Activated CD4-positive, alpha-beta memory T cell treated with anti-CD3 and anti-CD28 coated beads, Interleukin-2, amount 10 ng/mL, durations not matched to agents 7 days and 5 days (primary cell): Measurements from ENCODE around the gene CDKN2B-AS1. TPM values are rescaled to one million over a fixed set of nuclear protein-coding genes. Genes with fewer than 3 reads are reported as not detected.

Source experiments
- CTCF ChIA-PET: fragments of 350-600 bp; sonication (Branson Sonifier 250); formaldehyde crosslinking; loops from one replicate; lab custom pipeline; 2021; ENCODE audit warnings: antibody characterized with exemption, inconsistent platforms; lab: Charles Lee
- POLR2A ChIA-PET: fragments of 350-600 bp; sonication (Branson Sonifier 250); formaldehyde crosslinking; loops from one replicate; lab custom pipeline; 2021; ENCODE audit warnings: antibody characterized with exemption; lab: Charles Lee
- DNase-seq: peaks from one replicate; pipeline ENCODE4 v3.0.0-alpha.2; 2020
- H3K27ac Mint-ChIP-seq: one replicate; pipeline ENCODE4 v1.8.0; 2021; ENCODE audit warnings: mild to moderate bottlenecking, mixed read lengths
- H3K27me3 Mint-ChIP-seq: one replicate; pipeline ENCODE4 v1.8.0; 2021; ENCODE audit warnings: mixed read lengths
- H3K36me3 Mint-ChIP-seq: one replicate; pipeline ENCODE4 v1.8.0; 2021; ENCODE audit warnings: low read depth, mixed read lengths
- H3K4me1 Mint-ChIP-seq: one replicate; pipeline ENCODE4 v1.8.0; 2021; ENCODE audit warnings: mixed read lengths
- H3K4me3 Mint-ChIP-seq: one replicate; pipeline ENCODE4 v1.8.0; 2021; ENCODE audit warnings: mild to moderate bottlenecking, mixed read lengths
- H3K9me3 Mint-ChIP-seq: one replicate; pipeline ENCODE4 v1.8.0; 2021; ENCODE audit warnings: mixed read lengths
- total RNA-seq, 2 experiments: library from RNA; stranded (reverse); gene quantifications; one replicate each; pipeline ENCODE4 v1.2.3, GENCODE V29; 2021

The CDKN2B-AS1 gene
- total RNA-seq, 2 experiments from 2014 or later, result 2.6 TPM

DNA sequence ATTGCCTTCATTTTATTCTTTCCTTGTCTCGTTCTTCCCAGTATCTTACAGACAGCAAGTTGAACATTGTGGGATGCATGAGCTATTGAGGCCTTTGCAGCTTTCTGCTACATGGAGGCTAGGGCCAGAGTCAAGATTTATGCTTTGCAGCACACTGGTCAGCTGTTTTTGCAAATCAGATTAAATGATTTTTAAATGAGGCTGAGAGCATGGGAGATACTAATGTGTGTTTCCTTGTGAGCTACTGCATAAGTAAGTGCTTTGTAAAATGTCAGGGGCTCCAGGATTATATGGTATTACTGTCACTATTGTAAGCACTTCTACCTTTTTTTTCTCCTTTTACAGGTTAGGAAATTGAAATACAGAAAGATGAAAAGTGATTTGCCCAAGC, 125.6 kb downstream of the CDKN2B-AS1 start:
- ChIA-PET POLR2A (interaction anchor here (1.1 to 2.5 kb wide), 5 partner anchors 55 to 133 kb away, joined by 3 to 13 read pairs (median 5); partner anchors contain the start of genes CDKN2A and CDKN2B-AS1), CTCF (interaction anchor here (0.8 to 5.9 kb wide), 23 partner anchors 9 to 307 kb away, joined by 3 to 60 read pairs (median 7); partner anchors contain the start of gene CDKN2B)
- H3K9me3 Mint-ChIP-seq, result no peaks in the 10 kb centered on the region
- peaks cover 19% of the 10 kb centered on the region for H3K4me1 Mint-ChIP-seq
- no peak for DNase-seq
- H3K36me3 Mint-ChIP-seq, result no peaks in the 10 kb centered on the region
- peaks cover 47% of the 10 kb centered on the region for H3K27me3 Mint-ChIP-seq
- no peak overlapping the region for H3K27ac Mint-ChIP-seq
- no peak overlapping the region for H3K4me3 Mint-ChIP-seq

DNA sequence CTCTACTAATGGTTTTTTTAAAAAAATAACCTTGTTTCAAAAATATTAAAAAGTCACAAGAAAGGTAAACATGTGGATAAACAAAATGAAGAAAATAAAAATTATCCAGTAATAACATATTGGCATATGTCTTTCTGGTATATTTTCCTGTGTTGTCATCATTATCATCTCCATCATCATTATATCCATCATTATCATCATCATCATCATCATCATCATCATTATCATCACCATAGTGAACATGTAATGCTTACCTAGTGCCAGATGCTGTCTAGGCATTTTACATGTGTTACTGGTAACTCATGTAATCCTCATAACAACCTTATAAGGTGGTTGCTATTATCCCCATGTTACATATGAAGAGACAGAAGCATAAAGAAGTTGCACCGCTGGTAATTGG, 126.0 kb downstream of the CDKN2B-AS1 start:
- no peaks in the 10 kb centered on the region for H3K36me3 Mint-ChIP-seq
- no peak overlapping the region for H3K4me3 Mint-ChIP-seq
- peaks cover 46% of the 10 kb centered on the region for H3K27me3 Mint-ChIP-seq
- ChIA-PET CTCF (interaction anchor here (1.2 to 5.9 kb wide), 15 partner anchors 16 to 307 kb away, joined by 3 to 60 read pairs (median 8); partner anchors contain the start of gene CDKN2B), POLR2A (interaction anchor here (1.1 to 2.5 kb wide), 3 partner anchors 55 to 126 kb away, joined by 3 to 13 read pairs (median 3); partner anchors contain the start of gene CDKN2B-AS1)
- H3K9me3 Mint-ChIP-seq, result no peaks in the 10 kb centered on the region
- no peak overlapping the region for H3K27ac Mint-ChIP-seq
- peaks cover 19% of the 10 kb centered on the region for H3K4me1 Mint-ChIP-seq
- DNase-seq, result no peak

DNA sequence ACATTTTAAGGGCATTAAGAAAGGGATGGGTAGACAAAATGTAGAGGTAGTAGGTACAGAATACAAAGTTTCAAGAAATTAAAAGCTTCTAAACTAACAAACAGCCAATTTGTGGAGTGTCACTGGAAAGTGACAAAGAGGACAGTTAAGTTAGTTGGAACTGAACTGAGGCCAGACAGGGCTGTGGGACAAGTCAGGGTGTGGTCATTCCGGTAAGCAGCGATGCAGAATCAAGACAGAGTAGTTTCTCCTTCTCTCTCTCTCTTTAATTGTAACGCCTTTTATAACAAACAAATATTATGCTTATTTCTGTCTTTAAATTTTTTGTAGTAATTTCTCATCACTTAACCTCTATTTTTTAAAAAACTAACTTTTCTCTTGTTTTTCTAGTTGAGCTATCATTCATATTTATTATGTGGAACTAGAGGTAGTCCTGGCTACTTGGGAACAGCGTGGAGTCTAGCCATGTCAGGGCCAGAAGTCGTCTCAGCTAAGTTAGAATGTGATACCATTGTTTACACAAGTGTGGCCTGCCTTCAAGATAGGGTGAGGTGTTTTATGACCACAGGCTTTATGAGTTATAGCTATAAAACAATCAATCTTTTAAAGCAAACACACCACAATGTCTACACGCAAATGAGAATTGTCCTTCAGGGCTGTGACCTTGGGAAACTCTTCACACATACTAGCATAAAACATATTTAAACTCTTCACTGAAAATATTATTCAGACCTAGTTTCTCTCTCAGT, 129.8 kb downstream of the CDKN2B-AS1 start:
- Mint-ChIP-seq H3K4me1 (peaks cover 8% of the 10 kb centered on the region), H3K27me3 (peaks cover 46% of the 10 kb centered on the region), H3K4me3 (no peak overlapping the region), H3K27ac (no peak overlapping the region), H3K36me3 (no peaks in the 10 kb centered on the region), H3K9me3 (no peaks in the 10 kb centered on the region)
- ChIA-PET POLR2A (no interaction called here), CTCF (interaction anchor here (1.2 kb wide), 1 partner anchor 24 kb away, joined by 4 read pairs; no protein-coding TSS in a partner anchor)
- no peak for DNase-seq

DNA sequence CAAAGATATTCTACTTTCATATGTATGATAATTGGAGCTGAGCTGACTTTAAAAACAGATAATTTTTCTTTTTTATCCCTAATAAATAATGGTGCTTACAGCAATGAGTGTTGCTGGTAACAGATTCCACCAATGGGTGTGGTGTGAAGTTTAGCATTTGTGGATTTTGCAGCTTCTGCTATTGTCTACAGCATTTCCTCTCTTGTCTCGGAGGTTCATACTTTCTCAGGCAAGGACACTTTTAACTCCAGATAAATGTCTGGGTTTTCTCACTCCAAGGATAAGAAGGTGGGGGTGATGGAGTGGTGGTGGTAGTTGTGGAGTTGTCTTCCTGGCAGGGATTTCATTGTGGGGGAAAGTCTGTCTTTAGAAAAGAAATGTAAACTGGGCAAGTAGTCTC, 134.5 kb downstream of the CDKN2B-AS1 start:
- peaks cover 6% of the 10 kb centered on the region for H3K4me1 Mint-ChIP-seq
- H3K4me3 Mint-ChIP-seq, result no peak overlapping the region
- no peaks in the 10 kb centered on the region for H3K36me3 Mint-ChIP-seq
- CTCF ChIA-PET, result no interaction called here
- H3K9me3 Mint-ChIP-seq, result no peaks in the 10 kb centered on the region
- H3K27ac Mint-ChIP-seq, result no peak overlapping the region
- H3K27me3 Mint-ChIP-seq, result peaks cover 29% of the 10 kb centered on the region
- POLR2A ChIA-PET, result no interaction called here
- DNase-seq, result no peak

GRCh38 chr9:22129633-22130032, 135.0 kb downstream of the CDKN2B-AS1 start:
- H3K27ac Mint-ChIP-seq, result no peak overlapping the region
- no peak overlapping the region for H3K4me3 Mint-ChIP-seq
- peaks cover 6% of the 10 kb centered on the region for H3K4me1 Mint-ChIP-seq
- H3K9me3 Mint-ChIP-seq, result no peaks in the 10 kb centered on the region
- no peaks in the 10 kb centered on the region for H3K36me3 Mint-ChIP-seq
- peaks cover 29% of the 10 kb centered on the region for H3K27me3 Mint-ChIP-seq
- ChIA-PET POLR2A (no interaction called here), CTCF (no interaction called here)
- DNase-seq, result no peak

- Mint-ChIP-seq H3K4me3 (no peak overlapping the region), H3K4me1 (peaks cover 6% of the 10 kb centered on the region), H3K27ac (no peak overlapping the region), H3K9me3 (no peaks in the 10 kb centered on the region), H3K36me3 (no peaks in the 10 kb centered on the region), H3K27me3 (peaks cover 34% of the 10 kb centered on the region)
- POLR2A ChIA-PET, result no interaction called here
- DNase-seq, result no peak
- CTCF ChIA-PET, result interaction anchor here (2.0 kb wide), 1 partner anchor 12 kb away, joined by 9 read pairs; no protein-coding TSS in a partner anchor
These were observed 137.2 kb downstream of the CDKN2B-AS1 start for GRCh38 chr9:22131817-22132216.

GRCh38 chr9:22134390-22134789, 139.8 kb downstream of the CDKN2B-AS1 start:
- no peak overlapping the region for H3K4me3 Mint-ChIP-seq
- H3K4me1 Mint-ChIP-seq, result peaks cover 3% of the 10 kb centered on the region
- DNase-seq, result no peak
- POLR2A ChIA-PET, result interaction anchor here (0.6 kb wide), 1 partner anchor 92 kb away, joined by 3 read pairs; no protein-coding TSS in a partner anchor
- H3K27ac Mint-ChIP-seq, result no peak overlapping the region
- no peaks in the 10 kb centered on the region for H3K9me3 Mint-ChIP-seq
- peaks cover 39% of the 10 kb centered on the region for H3K27me3 Mint-ChIP-seq
- no peaks in the 10 kb centered on the region for H3K36me3 Mint-ChIP-seq
- CTCF ChIA-PET, result interaction anchor here (1.0 kb wide), 1 partner anchor 27 kb away, joined by 3 read pairs; no protein-coding TSS in a partner anchor

GRCh38 chr9:22136461-22137096, 142.0 kb downstream of the CDKN2B-AS1 start:
- H3K27me3 Mint-ChIP-seq, result peaks cover 46% of the 10 kb centered on the region
- H3K27ac Mint-ChIP-seq, result no peak overlapping the region
- POLR2A ChIA-PET, result no interaction called here
- no peak overlapping the region for H3K4me3 Mint-ChIP-seq
- H3K36me3 Mint-ChIP-seq, result no peaks in the 10 kb centered on the region
- CTCF ChIA-PET, result interaction anchor here (1.1 kb wide), 1 partner anchor 108 kb away, joined by 3 read pairs; no protein-coding TSS in a partner anchor
- no peaks in the 10 kb centered on the region for H3K9me3 Mint-ChIP-seq
- H3K4me1 Mint-ChIP-seq, result peaks cover 2% of the 10 kb centered on the region
- DNase-seq, result no peak

DNA sequence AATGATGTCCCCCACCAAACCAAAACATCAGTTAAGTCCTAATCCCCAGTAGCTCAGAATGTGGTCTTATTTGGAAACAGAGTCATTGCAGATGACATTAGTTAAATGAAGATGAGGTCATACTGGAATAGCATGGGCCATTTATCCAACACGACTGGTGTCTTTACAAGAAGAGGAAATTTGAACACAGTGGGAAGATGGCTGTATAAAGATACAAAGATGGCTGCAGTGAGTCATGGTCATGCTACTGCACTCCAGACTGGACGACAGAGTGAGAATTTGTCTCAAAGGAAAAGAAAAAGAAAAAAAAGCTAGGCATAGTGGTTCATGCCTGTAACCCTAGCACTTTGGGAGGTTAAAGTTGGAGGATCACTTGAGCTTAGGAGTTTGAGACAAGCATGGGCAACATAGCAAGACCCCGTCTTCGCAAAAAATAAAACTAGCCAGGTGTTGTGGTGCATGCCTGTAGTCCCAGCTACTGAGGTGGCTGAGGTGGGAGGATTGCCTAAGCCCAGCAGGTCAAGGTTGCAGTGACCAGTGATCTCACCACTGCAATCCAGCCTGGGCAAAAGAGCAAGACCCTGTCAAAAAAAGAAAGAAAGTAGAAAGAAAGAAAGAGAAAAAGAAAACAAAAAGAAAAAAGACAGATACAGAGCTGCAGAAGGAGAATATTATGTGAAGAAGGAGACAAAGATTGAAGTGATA, 144.5 kb downstream of the CDKN2B-AS1 start:
- POLR2A ChIA-PET, result no interaction called here
- no peak overlapping the region for H3K4me3 Mint-ChIP-seq
- peaks cover 52% of the 10 kb centered on the region for H3K27me3 Mint-ChIP-seq
- H3K36me3 Mint-ChIP-seq, result no peaks in the 10 kb centered on the region
- CTCF ChIA-PET, result interaction anchor here (1.8 kb wide), 1 partner anchor 131 kb away, joined by 7 read pairs; the partner anchor contains the start of gene CDKN2B
- no peak for DNase-seq
- no peaks in the 10 kb centered on the region for H3K4me1 Mint-ChIP-seq
- H3K27ac Mint-ChIP-seq, result no peak overlapping the region
- H3K9me3 Mint-ChIP-seq, result no peaks in the 10 kb centered on the region

GRCh38 chr9:22141908-22142307, 147.3 kb downstream of the CDKN2B-AS1 start:
- H3K27me3 Mint-ChIP-seq, result peaks cover 53% of the 10 kb centered on the region
- POLR2A ChIA-PET, result no interaction called here

DNA sequence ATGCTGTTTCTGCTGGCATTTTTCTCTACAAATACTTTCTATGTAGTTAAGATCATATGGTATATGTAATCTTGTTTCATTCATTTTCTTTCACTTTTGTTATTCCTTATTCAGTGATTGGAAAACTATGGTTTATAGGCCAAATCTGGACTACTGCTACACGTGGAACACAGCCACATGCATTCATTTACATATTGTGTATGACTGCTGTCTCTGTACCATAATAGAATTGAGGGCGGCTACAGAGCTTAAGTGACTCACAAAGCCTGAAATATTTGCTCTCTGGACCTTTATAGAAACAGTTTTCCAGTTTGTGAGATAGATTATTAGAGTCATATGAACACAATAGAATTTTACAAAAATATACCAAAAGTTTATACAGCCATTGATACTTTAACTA, 148.1 kb downstream of the CDKN2B-AS1 start:
- peaks cover 53% of the 10 kb centered on the region for H3K27me3 Mint-ChIP-seq
- ChIA-PET POLR2A (no interaction called here), CTCF (interaction anchor here (1.2 kb wide), 1 partner anchor 327 kb away, joined by 3 read pairs; no protein-coding TSS in a partner anchor)
- peaks cover 10% of the 10 kb centered on the region for H3K4me1 Mint-ChIP-seq
- no peaks in the 10 kb centered on the region for H3K36me3 Mint-ChIP-seq
- H3K27ac Mint-ChIP-seq, result no peak overlapping the region
- no peak for DNase-seq
- H3K9me3 Mint-ChIP-seq, result no peaks in the 10 kb centered on the region
- no peak overlapping the region for H3K4me3 Mint-ChIP-seq

More at GRCh38 chr9:22141908-22142307, 147.3 kb downstream of the CDKN2B-AS1 start:
- Mint-ChIP-seq H3K4me1 (peaks cover 4% of the 10 kb centered on the region), H3K27ac (no peak overlapping the region), H3K9me3 (no peaks in the 10 kb centered on the region), H3K4me3 (no peak overlapping the region), H3K36me3 (no peaks in the 10 kb centered on the region)
- DNase-seq, result no peak
- CTCF ChIA-PET, result interaction anchor here (0.6 to 1.2 kb wide), 3 partner anchors 41 to 328 kb away, joined by 3 to 5 read pairs (median 3); no protein-coding TSS in a partner anchor

DNA sequence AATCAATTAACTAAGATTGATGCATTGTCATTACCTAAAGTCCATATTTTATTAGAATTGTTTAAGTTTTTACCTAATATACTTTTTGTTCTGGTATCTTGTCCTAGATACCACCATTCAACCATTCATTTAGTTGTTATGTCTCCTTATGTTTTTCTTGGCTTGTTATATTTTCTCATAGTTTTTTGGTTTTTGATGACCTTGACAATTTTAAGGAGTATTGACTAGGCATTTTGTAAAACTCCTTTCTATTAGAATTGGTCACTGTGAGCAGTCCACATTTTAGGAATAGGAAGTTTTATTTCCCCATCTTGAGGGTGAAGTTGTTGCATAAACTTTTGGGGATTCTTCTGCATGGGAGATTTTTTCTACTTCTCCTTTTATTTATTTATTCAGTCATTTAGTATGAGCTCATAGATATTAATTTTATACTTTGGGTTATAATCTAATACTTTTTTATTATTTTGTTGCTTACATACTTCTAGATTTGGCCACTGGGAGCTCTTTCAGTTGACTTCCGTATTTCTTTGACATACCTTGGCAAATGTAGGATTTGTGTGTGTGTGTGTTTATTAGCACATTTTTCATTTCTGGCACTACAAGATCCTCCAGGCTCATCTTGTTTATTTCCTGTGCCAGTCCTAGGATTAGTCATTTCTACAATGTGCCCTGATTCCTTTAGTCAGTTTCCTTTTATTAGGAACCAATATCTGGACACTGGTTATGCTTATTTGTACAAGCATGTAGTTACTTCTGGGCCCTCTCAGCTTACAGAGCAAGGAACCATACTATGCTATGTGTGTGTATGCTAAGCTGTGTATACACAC, 149.4 kb downstream of the CDKN2B-AS1 start:
- POLR2A ChIA-PET, result no interaction called here
- Mint-ChIP-seq H3K4me3 (no peak overlapping the region), H3K9me3 (no peaks in the 10 kb centered on the region)

More for the DNA sequence above, 149.4 kb downstream of the CDKN2B-AS1 start:
- H3K27ac Mint-ChIP-seq, result no peak overlapping the region
- H3K27me3 Mint-ChIP-seq, result peaks cover 46% of the 10 kb centered on the region
- peaks cover 24% of the 10 kb centered on the region for H3K4me1 Mint-ChIP-seq
- DNase-seq, result no peak
- CTCF ChIA-PET, result no interaction called here
- no peaks in the 10 kb centered on the region for H3K36me3 Mint-ChIP-seq
